ENCODE measurements around the gene GOPC. TPM values are rescaled to one million over a fixed set of nuclear protein-coding genes. Genes with fewer than 3 reads are reported as not detected.

GOPC gene
- total RNA-seq, 1 experiment from 2014 or later = 18.7 TPM

GRCh38 chr6:117627533-117627932 is 25.2 kb upstream of the GOPC start:
- Histone ChIP-seq H3K4me1 (ENCODE audit: insufficient read depth, low read length) (no peaks in the 10 kb centered on the region), H3K9ac (ENCODE audit: extremely low read depth, insufficient read length, low read length) (no peak overlapping the region), H2BK20ac (ENCODE audit: low read depth, low read length, poor library complexity, severe bottlenecking) (no peak overlapping the region), H3K79me1 (ENCODE audit: insufficient read depth, low read depth, low read length, poor library complexity, severe bottlenecking) (no peaks in the 10 kb centered on the region), H3K79me2 (ENCODE audit: insufficient read depth, low read length) (no peaks in the 10 kb centered on the region), H3K23me2 (ENCODE audit: insufficient read length, low read depth, low read length, poor library complexity, severe bottlenecking) (no peaks in the 10 kb centered on the region), H3K14ac (ENCODE audit: insufficient read depth, low read length) (no peak overlapping the region), H3K4me2 (ENCODE audit: insufficient read depth, insufficient read length, low read length) (no peak overlapping the region), H2BK120ac (ENCODE audit: low read depth, low read length, poor library complexity, severe bottlenecking) (no peak overlapping the region), H3K9me3 (ENCODE audit: control insufficient read depth, low read depth, low read length) (peaks cover 6% of the 10 kb centered on the region), H2BK15ac (ENCODE audit: low read depth, low read length) (no peak overlapping the region), H2AFZ (ENCODE audit: low read length) (no peak overlapping the region), H4K8ac (replicated peaks; ENCODE audit: insufficient read length, low read depth, low read length) (no peak overlapping the region), H2AK5ac (ENCODE audit: insufficient read length, low read length) (no peak overlapping the region), H3K23ac (ENCODE audit: insufficient read length, low read depth, low read length) (no peak overlapping the region), H2BK12ac (ENCODE audit: insufficient read length, low read depth, low read length) (no peak overlapping the region), H2BK5ac (ENCODE audit: insufficient read length, low read length) (no peak overlapping the region), H3K56ac (ENCODE audit: insufficient read length, low read depth, low read length) (no peak overlapping the region), H3K18ac (ENCODE audit: insufficient read length, low read depth, low read length) (no peak overlapping the region), H4K91ac (ENCODE audit: insufficient read length, low read depth, low read length) (no peak overlapping the region), H3K27ac (ENCODE audit: insufficient read length, low read depth, low read length) (no peak overlapping the region), H3K27me3 (ENCODE audit: insufficient read depth, low read length) (no peaks in the 10 kb centered on the region), H4K5ac (ENCODE audit: insufficient read length, low read depth, low read length) (no peak overlapping the region), H4K20me1 (ENCODE audit: control insufficient read depth, insufficient read depth, insufficient read length) (no peaks in the 10 kb centered on the region), H3T11ph (ENCODE audit: low read length) (no peak overlapping the region), H3K4ac (ENCODE audit: low read depth, low read length) (no peak overlapping the region)
- peaks cover 57 to 58% of the 10 kb centered on the region in 2 experiments for H3K9me3 Mint-ChIP-seq
- peaks cover 4% of the 10 kb centered on the region; the same call in 1 of the 2 replicates for H3K27me3 Mint-ChIP-seq (ENCODE audit: low read depth)
- H3K27ac Mint-ChIP-seq = no peak overlapping the region
- H3K36me3 Mint-ChIP-seq (ENCODE audit: insufficient read depth in 1 of 3, low read depth in 3 of 3) = peaks cover 14 to 45% (median 36%) of the 10 kb centered on the region in 3 experiments
- DNase-seq = no peak
- no peak overlapping the region for H3K4me3 Mint-ChIP-seq
- no peak for TF ChIP-seq CTCF (conservative IDR thresholded peaks at IDR 0.05)
- H3K4me1 Mint-ChIP-seq = no peaks in the 10 kb centered on the region

Measured in H9 (cell line).